ENCODE measurements around the gene GLG1. TPM values are rescaled to one million over a fixed set of nuclear protein-coding genes. Genes with fewer than 3 reads are reported as not detected.
"Not testable (repeated sequence)": the region's sequence is repeated elsewhere in the genome, so short reads cannot be mapped to it uniquely, and the experiment has no call there.

Gene GLG1
- total and polyA plus RNA-seq, 8 donors: 116 to 147 (median 135) TPM

- H3K36me3 ChIP-seq; H3K9me3 ChIP-seq; H3K27ac ChIP-seq; DNase-seq; H3K27me3 ChIP-seq; intact Hi-C loops (cut with DNase I); H3K4me1 ChIP-seq; ATAC-seq; H3K4me3 ChIP-seq: not testable (repeated sequence)
Observed at GRCh38 chr16:74412138-74412774, 194.7 kb downstream of the GLG1 start.

DNA sequence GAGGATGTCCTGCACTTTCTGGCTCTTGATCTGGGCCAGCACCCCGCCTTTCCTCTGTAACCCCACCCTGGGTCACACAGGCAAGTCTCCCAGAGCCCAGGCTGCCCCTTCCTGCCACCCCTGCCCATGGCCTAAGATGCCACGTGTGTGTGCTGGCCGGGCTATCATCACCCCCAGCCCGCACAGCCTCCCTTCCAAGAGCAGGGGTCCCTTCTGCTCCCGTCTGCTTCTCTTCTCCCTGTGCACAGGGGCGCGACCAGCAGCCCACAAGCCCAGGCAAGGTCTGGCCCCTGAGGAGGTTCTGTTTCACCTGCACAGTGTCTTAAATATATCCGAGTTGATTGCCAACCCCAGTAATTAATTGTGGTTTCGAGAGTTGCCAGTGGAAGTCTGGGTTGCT lies 195.9 kb downstream of the GLG1 start:
- H3K4me3 ChIP-seq; H3K27ac ChIP-seq; H3K27me3 ChIP-seq; H3K36me3 ChIP-seq; intact Hi-C loops (cut with DNase I); H3K9me3 ChIP-seq; H3K4me1 ChIP-seq; DNase-seq; ATAC-seq: not testable (repeated sequence)

DNA sequence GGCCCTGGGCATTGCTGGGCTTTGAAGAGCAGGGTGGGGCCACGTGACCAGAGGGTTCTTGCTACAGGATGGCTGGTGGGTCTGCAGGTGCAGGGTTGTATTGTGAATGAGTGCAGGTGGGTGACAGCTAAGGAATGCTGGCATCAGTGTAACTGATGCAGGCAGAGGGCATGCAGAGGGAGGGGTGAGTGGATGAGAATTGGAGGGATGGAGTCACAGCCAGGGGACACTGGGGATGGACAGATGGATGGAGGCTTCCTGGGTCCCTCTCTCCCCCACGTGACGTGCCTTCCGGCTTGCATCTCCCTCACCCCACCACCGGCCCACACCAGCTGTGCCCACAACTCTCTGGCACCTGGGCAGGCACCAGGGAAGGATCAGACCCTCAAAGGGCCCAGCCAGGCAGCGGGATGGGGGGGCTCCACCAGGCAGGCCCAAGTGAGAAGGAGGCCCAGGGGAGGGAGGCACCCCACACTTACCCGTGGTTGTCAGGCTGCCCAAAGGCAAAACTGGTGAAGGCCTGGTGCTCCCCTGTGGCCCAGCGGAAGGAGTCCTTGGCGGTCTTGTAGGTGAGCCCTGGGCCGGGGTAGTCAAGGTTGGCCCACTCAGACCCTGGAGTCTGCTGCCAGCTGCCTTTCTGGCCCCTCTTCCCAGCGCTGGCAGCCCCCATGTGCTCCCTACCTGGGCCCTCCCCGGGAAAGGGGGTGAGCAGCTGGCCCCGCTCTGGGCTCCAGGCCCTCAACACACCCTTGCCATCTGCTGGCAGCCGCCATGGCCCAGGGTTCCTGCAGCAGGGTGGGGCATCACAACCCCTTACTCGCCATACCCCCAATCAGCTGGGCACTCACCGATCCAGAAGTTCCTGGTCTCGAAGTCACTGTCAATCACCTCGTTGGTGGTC lies 196.6 kb downstream of the GLG1 start:
- H3K4me3 ChIP-seq; intact Hi-C loops (cut with DNase I); H3K9me3 ChIP-seq; ATAC-seq; H3K36me3 ChIP-seq; H3K27me3 ChIP-seq; H3K27ac ChIP-seq; DNase-seq; H3K4me1 ChIP-seq: not testable (repeated sequence)

DNA sequence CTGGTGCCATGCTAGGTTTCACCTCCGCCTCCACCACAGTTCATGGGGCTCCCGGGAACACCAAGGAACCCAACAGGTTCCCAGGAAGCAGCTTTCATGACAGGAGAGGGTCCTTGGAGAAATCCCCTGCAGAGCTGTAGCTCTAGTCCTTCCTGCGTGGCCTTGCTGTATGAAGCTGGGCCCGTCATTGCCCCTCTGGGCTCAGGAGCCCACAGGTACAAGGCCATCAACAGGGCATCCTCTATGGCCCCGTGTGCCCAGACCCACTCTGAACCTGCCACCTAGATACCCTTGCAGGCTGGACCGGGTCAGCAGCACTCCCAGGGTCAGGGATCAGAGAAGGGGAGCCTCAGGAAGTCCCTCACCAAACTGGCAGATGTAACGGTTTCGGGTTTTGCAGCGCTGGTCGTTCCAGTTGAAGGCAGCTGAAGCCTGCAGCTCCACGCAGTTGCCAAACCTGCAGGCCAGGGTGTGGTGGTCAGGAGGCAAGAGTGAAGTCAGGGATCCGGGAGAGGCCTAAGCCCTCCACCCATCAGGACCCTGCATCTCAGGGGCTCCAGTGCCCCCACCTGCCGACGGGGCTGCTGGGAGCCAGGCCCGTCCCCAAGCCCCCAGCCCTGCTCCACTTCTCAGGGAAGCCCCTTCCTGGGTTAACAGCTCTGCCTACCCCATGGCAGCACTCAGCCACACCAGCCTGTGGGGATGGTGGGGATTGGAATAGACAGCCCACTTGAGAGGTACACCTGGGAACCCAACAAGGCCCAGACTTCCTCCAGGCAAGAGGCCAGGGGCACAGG lies 197.5 kb downstream of the GLG1 start:
- intact Hi-C loops (cut with DNase I); H3K9me3 ChIP-seq; H3K27me3 ChIP-seq; H3K27ac ChIP-seq; H3K4me3 ChIP-seq; H3K4me1 ChIP-seq; H3K36me3 ChIP-seq; ATAC-seq: not testable (repeated sequence)
- peak in 1 of 4 donors; percentile 73 for DNase-seq

- H3K36me3 ChIP-seq; intact Hi-C loops (cut with DNase I); H3K9me3 ChIP-seq; H3K27me3 ChIP-seq; H3K4me1 ChIP-seq: not testable (repeated sequence)
- H3K4me3 ChIP-seq: peak overlapping the region; percentile 15 to 43
- DNase-seq (peak in 3 of 4 donors; percentile 22 to 85 (median 37)), ATAC-seq (peak; percentile 60)
- H3K27ac ChIP-seq: peak overlapping the region; percentile 56 to 68
Observed at GRCh38 chr16:74407362-74407705, 199.6 kb downstream of the GLG1 start.

GRCh38 chr16:74406600-74407361 lies 200.1 kb downstream of the GLG1 start:
- peak in 1 of 4 donors; percentile 85 for DNase-seq
- intact Hi-C loops (cut with DNase I); H3K9me3 ChIP-seq; H3K4me1 ChIP-seq; H3K27me3 ChIP-seq; H3K36me3 ChIP-seq: not testable (repeated sequence)
- ATAC-seq: peak; percentile 97
- peak overlapping the region; percentile 15 to 43 for H3K4me3 ChIP-seq
- H3K27ac ChIP-seq: peak overlapping the region; percentile 56 to 68

DNA sequence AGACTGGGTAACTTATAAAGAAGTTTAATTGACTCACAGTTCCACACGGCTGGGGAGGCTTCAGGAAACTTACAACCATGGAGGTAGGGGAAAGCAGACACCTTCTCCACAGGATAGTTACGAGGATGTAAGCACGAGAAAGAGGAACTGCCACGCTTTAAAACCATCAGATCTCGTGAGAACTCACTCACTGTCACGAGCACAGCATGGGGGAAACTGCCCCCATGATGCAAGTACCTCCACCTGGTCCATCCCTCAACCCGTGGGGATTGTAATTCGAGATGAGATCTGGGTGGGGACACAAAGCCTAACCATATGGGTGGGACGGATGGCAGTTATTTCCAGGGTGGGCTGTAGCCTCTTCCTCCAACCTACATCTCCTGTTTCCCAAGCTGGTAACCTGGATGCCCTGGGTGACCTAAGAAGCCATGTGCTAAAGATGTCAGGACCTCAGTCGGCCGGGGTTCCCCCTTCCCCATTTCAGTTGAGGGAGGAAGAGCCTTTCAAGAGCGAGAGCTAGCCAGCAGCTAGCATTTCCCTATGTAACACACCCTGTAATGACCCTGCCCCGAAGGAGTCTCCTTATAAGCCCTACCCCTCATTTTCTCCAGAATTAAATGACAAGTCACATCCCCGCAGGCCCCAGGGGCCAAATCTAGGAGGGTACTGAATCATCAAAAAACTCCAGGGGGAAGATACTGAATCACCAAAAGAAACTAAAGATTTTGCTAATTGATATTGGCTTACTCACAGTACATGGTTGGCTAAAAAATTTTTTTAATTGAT lies 202.6 kb downstream of the GLG1 start:
- DNase-seq; H3K4me1 ChIP-seq; H3K4me3 ChIP-seq; H3K36me3 ChIP-seq; intact Hi-C loops (cut with DNase I); H3K27me3 ChIP-seq; H3K9me3 ChIP-seq; H3K27ac ChIP-seq; ATAC-seq: not testable (repeated sequence)

DNA sequence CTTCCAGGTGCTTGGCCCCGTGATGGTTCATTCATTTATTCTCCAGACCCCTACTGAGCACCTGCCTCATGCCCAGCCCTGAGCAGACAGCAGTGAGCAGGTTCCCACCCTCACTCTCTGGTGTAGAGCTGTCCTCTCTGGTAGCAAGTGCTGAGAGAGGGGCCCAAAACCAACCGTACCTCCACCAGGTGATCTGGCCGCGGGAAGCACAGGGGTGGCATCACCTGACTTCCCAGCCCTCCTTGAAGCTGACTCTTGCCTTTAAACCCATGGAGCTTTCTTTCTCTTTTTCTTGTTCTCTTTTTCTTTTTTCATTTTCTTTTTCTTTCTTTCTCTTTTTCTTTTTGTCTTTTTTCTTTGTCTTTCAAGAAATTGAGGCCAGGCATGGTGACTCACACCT lies 206.7 kb downstream of the GLG1 start:
- H3K9me3 ChIP-seq; H3K36me3 ChIP-seq; H3K4me3 ChIP-seq; H3K4me1 ChIP-seq; DNase-seq; H3K27ac ChIP-seq; intact Hi-C loops (cut with DNase I); H3K27me3 ChIP-seq; ATAC-seq: not testable (repeated sequence)

- ATAC-seq: peak; percentile 92
- peak in 2 of 4 donors; percentile 9 to 79 for DNase-seq
- H3K27ac ChIP-seq; H3K36me3 ChIP-seq; H3K9me3 ChIP-seq; H3K27me3 ChIP-seq; intact Hi-C loops (cut with DNase I); H3K4me1 ChIP-seq; H3K4me3 ChIP-seq: not testable (repeated sequence)
Observed at GRCh38 chr16:74398212-74398895, 208.6 kb downstream of the GLG1 start.
